CD4-positive, alpha-beta T cell treated with Interleukin-15 for 4 hours (primary cell): Measurements from ENCODE around the gene CACNA1H.
"Not testable (repeated sequence)": the region's sequence is repeated elsewhere in the genome, so short reads cannot be mapped to it uniquely, and the experiment has no call there.

Source experiments
- DNase-seq: peaks from one replicate; pipeline ENCODE4 v3.0.0-alpha.2; 2020; ENCODE audit warnings: low spot score

Gene CACNA1H

DNA sequence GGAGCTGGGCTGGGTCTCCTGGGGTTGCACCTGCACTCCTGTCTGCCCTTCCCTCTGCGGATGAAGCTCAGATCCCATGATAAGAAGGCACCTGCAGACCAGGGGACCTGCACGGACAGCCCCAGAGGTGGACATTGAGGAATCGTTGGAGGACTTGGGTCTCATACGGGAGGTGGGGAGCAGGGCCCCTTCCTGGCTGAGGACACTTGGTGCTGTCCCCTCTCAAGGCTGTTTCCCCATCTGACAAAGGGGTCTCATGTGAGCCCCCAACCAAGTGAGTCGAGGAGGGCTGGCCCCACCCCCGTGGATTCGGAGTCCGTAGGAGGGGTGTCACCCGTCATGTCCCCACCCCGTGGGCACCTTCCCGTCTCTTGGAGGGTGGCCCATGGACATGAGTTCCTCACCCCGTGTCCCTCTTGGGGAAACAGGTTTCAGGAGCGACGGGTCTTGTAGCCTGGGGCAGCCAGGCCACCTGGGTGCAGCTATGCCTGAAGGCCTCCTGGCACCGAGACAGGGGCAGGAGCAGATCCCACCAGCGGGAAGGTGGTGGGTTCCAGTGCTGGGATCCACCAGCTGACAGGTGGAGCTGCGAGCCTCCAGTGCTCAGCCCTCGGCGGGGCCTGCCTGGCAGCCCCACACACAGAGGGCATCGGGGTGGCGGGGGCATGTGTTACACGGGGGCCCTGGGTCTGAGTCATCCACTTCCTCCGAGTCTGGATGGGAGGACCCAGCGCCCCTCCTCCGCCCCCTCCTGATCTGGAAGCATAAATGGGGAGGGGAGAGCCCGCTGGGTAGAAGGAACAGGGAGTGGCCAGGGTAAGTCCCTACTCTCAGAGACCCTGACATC, 102.6 kb downstream of the CACNA1H start, which contains the start of gene TPSD1:
Gene TPSD1 (plus strand): TSS at position 794 of the 847 bp plus-strand sequence. CDS start 212 bp downstream, outside the sequence.
- not testable (repeated sequence) for DNase-seq

- not testable (repeated sequence) for DNase-seq
These were observed 103.5 kb downstream of the CACNA1H start for GRCh38 chr16:1256296-1256873.

DNA sequence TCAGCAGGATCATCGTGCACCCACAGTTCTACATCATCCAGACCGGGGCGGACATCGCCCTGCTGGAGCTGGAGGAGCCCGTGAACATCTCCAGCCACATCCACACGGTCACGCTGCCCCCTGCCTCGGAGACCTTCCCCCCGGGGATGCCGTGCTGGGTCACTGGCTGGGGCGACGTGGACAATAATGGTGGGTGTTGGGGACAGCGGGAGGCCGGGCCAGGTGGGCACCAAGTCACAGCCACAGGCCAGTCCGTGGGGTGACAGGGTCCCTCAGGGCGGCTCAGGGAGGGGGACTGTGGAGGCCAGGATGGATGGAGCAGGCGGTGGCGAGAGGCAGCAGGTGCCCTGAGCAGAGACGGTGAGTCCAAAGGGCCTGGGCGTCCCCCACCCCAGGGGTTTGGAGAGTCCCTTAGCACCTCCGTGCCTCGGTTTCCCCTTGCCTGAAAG, 104.0 kb downstream of the CACNA1H start:
- no peak for DNase-seq

DNA sequence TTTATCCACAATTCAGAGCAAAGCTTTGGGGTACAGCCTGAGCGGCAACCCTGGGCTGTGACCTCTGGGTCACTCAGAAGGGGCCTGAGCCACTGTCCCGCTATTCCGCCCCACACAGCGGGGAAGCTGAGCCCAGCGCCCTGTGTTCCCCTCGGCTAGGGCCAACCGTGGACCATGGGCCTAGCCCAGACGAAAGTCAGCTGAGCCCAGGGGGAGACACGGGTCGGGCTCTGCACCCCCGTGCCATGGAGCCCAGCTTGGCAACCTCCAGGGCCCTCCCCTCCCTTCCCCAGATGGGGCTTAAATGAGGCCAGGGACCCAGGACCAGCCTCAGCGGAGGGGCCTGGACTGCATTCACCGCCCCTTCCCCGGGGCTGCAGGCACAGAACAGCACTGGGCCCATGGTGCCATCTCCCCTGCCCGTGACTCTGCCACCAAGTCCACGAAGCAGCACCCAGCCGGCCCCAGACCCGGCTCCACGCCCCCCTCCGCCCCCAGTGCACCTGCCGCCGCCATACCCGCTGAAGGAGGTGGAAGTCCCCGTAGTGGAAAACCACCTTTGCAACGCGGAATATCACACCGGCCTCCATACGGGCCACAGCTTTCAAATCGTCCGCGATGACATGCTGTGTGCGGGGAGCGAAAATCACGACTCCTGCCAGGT, 104.8 kb downstream of the CACNA1H start:
- DNase-seq: no peak

GRCh38 chr16:1258225-1258600, 105.3 kb downstream of the CACNA1H start:
- no peak for DNase-seq

DNA sequence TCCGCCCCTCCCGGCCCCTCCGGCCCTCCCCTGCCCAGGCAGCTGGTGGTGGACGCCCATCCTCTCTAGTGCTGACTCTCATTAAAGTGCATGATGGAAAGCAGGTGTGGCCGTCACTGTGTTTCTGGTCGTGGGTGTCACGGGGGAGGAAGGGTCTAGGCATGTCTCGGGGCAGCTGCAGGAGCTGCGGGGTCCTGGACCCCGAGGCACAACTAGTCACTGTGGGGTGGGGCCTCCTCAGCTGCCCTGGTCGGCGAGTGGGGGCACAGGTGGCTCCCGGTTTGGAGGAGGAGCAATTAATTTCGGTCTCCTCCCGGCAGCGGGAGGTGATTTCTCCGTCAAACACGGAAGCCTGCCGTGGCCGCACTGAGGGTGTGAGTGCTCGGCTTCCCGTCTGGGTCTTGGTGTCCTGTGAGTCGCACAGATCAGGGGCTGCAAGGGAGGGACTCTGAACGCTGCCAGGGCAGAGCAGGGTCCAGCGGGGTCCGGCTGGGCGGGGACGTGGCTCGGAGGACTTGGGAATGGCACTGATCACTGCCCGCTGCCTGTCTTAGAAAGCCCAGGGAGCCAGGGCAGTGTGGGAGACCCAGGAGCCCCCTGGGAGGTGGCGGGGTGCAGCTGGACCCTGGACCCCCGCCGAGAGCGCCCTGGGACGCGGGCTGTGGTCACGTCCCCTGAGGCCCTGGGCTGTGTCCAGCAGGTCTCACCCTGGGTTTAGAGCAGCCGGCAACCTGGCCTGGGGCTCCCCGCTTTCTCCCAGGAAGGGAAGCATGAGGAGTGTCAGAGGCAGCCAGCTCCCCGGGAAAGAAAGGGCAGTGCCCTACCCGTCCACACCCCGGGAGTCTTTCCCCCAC, 106.2 kb downstream of the CACNA1H start:
- DNase-seq: no peak

GRCh38 chr16:1259760-1260068, 106.8 kb downstream of the CACNA1H start:
- DNase-seq: no peak

- DNase-seq: no peak
These were observed 107.3 kb downstream of the CACNA1H start for GRCh38 chr16:1260101-1260680.

DNA sequence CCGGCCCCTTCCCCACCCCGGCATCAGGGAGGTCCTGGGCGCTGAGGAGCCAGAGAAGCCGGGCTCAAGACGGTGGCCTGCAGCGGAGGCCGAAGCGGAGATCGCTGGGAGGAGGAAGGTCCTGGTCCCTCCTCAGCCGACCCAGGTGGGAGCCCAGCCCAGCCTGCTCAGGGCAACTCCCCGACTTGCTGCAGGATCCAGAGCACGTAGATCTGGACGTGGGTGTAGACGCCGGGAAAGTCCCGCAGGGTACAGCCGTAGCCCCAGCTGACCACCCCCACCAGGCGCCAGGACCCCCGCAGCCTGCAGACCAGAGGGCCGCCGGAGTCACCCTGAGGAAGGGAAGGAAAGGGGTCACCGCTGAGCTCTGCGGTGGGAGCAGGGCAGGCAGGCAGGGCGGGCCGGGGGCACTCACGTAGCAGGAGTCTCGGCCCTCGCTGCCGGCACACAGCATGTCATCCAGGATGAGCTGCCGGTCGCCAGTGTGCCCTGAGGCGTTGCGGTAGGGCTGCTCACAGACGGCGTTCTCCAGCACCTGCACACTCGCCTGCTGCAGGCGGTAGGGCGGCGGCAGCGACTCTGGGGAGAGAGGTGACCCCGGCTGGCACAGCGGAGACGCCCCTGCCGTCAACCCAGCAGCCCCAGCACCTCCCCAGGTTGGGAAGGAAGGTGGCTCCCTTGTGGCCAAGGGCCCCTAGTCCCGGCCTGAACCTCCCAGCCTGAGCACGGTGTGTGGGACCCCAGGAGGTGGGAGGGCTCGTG, 108.4 kb downstream of the CACNA1H start:
- DNase-seq: no peak

GRCh38 chr16:1262210-1262845, 109.4 kb downstream of the CACNA1H start:
- no peak for DNase-seq

DNA sequence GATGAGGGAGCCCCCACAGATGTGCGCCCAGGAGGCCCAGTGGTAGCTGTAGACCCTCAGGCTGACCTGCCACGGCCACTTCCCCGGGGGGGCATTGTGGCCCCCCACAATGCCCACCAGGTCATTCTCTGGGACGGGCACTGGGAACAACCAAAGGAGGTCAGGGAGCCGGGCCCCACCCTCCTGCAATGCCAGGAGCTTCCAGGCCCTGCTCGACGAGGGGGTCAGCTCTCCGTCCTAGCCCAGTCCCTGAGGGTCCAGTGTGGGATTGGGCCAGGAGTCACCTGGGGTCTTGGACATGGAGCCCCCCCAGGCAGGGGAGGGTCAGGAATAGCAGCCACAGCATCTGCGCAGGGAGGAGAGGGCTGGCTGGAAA, 109.9 kb downstream of the CACNA1H start:
- DNase-seq: no peak

DNA sequence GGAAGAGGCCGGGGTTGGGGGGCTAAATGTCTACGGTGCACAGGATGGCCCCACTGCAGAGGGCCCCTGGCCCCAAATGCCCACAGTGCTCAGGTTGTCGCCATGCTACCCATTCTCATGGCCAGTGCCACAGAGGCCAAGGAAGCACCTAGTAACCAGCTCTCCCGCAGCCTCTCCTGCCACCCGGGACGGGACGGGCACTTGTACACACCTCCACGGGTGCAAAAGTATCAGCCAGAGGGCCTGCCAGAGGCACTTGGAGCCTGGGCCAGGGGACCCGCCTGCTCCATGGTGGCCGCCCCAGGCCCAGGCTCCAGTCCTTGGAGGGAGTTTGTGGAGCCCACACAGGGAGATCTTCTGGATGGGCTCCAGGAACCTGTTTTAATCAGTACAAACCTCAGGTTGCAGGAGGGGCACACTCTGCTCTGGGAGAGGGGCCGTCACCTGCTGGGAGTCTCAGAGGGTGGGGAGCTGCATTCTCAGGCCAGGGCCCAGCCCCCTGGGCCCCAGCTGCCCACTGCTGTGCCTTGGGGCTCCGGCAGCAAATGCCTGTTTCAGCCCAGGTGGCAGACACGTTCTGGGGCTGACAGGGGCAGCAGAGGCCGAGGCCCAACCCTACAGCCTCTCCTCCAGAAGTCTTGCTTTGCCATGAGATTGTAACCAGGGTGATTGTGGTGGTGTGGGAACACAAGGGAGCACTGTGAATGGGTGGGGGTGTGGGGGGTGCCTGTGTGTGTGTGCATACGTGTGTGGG, 110.9 kb downstream of the CACNA1H start:
- DNase-seq: no peak

GRCh38 chr16:1264345-1265089, 111.6 kb downstream of the CACNA1H start:
- DNase-seq: no peak

- DNase-seq: no peak
These were observed 112.3 kb downstream of the CACNA1H start for GRCh38 chr16:1265090-1265630.

GRCh38 chr16:1265826-1266225, 112.9 kb downstream of the CACNA1H start:
- no peak for DNase-seq

- not testable (repeated sequence) for DNase-seq
These were observed 116.5 kb downstream of the CACNA1H start for GRCh38 chr16:1269418-1269817.

DNA sequence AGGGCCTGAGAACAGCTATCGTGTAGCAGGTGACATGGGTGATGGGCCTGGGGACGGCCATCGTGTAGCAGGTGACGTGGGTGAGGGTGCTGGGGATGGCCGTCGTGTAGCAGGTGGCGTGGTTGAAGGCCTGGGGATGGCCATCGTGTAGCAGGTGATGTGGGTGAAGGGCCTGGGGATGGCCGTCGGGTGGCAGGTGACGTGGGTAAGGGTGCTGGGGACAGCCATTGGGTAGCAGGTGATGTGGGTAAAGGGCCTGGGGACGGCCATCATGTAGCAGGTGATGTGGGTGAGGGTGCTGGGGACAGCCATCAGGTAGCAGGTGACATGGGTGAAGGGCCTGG, 118.4 kb downstream of the CACNA1H start:
- no peak for DNase-seq
